Panc1 (cell line): Measurements from ENCODE around the gene MRNIP. TPM values are rescaled to one million over a fixed set of nuclear protein-coding genes. Genes with fewer than 3 reads are reported as not detected.

Experiments used
- ATAC-seq: fragments of 200-7000 bp; cut with Tn5 transposase; 2 replicates; pipeline ENCODE4 v1.9.1; 2020; ENCODE audit warnings: mild to moderate bottlenecking, moderate library complexity
- BruUV-seq: library from RNA; stranded (reverse); fragments of 400-500 nt; replicated peaks from 2 replicates; lab custom pipeline; 2021; lab: Mats Ljungman, UMichigan
- CTCF ChIA-PET: fragments of 300-600 bp; sonication (Branson Sonifier 250); formaldehyde crosslinking; loops from one replicate; lab custom pipeline; 2022; ENCODE audit warnings: antibody characterized with exemption; lab: Charles Lee
- POLR2A ChIA-PET: fragments of 300-600 bp; sonication (Branson Sonifier 250); formaldehyde crosslinking; loops from one replicate; lab custom pipeline; 2022; ENCODE audit warnings: antibody characterized with exemption; lab: Charles Lee
- DNase-seq: peaks from one replicate; pipeline ENCODE4 v3.0.0-alpha.2; 2010; ENCODE audit warnings: low read depth, low spot score
- H3K27ac ChIP-seq: 2 replicates; pipeline ENCODE4 v1.5.1; 2011; ENCODE audit warnings: mild to moderate bottlenecking, low read length, inconsistent platforms
- H3K27me3 ChIP-seq: fragments of 200-500 bp; sonication (Bioruptor generic); 2 replicates; pipeline ENCODE4 v1.6.0; 2014; ENCODE audit warnings: low read length, inconsistent platforms; ENCODE audit not compliant: control insufficient read depth, insufficient read depth
- H3K36me3 ChIP-seq: fragments of 200-500 bp; sonication (Bioruptor generic); 2 replicates; pipeline ENCODE4 v1.5.1; 2014; ENCODE audit warnings: inconsistent platforms, mild to moderate bottlenecking, low read length, moderate library complexity; ENCODE audit not compliant: control insufficient read depth, insufficient read depth
- H3K4me1 ChIP-seq: 2 replicates; pipeline ENCODE4 v1.5.1; 2011; ENCODE audit warnings: inconsistent platforms, mild to moderate bottlenecking, low read length, moderate library complexity; ENCODE audit not compliant: control insufficient read depth, insufficient read depth
- H3K4me3 ChIP-seq, 2 experiments: 2 replicates each; pipeline ENCODE4 v1.5.1; 2011 to 2012; ENCODE audit warnings: low read depth in 2 of 2, low read length in 2 of 2, mild to moderate bottlenecking in 2 of 2, inconsistent platforms in 1 of 2, moderate library complexity in 1 of 2
- H3K9me3 ChIP-seq: fragments of 200-500 bp; sonication (Bioruptor generic); 2 replicates; pipeline ENCODE4 v1.5.1; 2014; ENCODE audit warnings: low read depth, mild to moderate bottlenecking, inconsistent platforms, low read length, moderate library complexity; ENCODE audit not compliant: control insufficient read depth, insufficient read depth
- POLR2AphosphoS5 ChIP-seq: IDR thresholded peaks from 2 replicates; pipeline ENCODE4 v1.6.1; 2012; ENCODE audit warnings: mild to moderate bottlenecking, low read depth, low read length, moderate library complexity
- SIN3A ChIP-seq: IDR thresholded peaks from 2 replicates; pipeline ENCODE4 v1.6.1; 2012; ENCODE audit warnings: low read depth, mild to moderate bottlenecking, low read length, moderate library complexity, borderline replicate concordance; ENCODE audit not compliant: insufficient read depth
- TCF7L2 ChIP-seq: IDR thresholded peaks from 2 replicates; pipeline ENCODE4 v1.6.1; 2011; ENCODE audit warnings: mild to moderate bottlenecking, low read depth, low read length, inconsistent platforms
- in situ Hi-C: cut with HindIII; loops from 2 replicates; pipeline ENCODE4 v1.10.0; 2016; ENCODE audit warnings: low sequenced_read_pairs, low pct_unique_long_range_greater_than_20kb
- intact Hi-C: fragments of 100-400 bp; cut with micrococcal nuclease; formaldehyde crosslinking; loops from one replicate; pipeline ENCODE4 v1.10.0; 2022; ENCODE audit not compliant: unreplicated experiment
- total RNA-seq: library from RNA; stranded (reverse); gene quantifications from one replicate; pipeline ENCODE4 v1.2.1, GENCODE V29; 2021; ENCODE audit not compliant: unreplicated experiment
- TF ChIP-seq, protein P1 (sequence below): fragments of 450-650 bp; IDR thresholded peaks from 2 replicates; pipeline ENCODE4 v1.5.1; 2017; ENCODE audit warnings: mild to moderate bottlenecking
- TF ChIP-seq, protein P2 (sequence below), 2 experiments: IDR thresholded peaks; 2 replicates each; pipeline ENCODE4 v1.6.1; 2011 to 2012; ENCODE audit warnings: low read depth in 2 of 2, control low read depth in 1 of 2, low read length in 1 of 2, mild to moderate bottlenecking in 1 of 2, moderate library complexity in 1 of 2; ENCODE audit not compliant: insufficient read depth in 1 of 2

Gene MRNIP
- total RNA-seq, 1 experiment from 2014 or later = 33.0 TPM

DNA sequence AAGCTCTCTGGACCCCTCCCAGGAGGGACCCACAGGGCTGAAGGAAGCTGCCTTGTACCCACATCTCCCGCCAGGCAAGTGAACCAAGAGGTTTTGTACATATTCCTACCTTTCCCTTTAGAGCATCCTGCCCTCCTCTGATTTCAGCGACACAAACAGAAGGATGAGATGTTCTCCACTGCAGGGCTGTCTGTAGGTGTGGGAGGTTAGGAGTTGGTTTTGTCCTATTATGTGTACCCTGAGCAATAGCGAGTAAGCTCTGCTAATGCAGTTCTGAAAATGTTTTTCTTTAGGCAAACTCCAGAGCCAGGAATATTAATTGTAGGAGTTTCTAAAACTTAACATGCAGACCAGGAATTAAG is 24.9 kb downstream of the MRNIP start:
- intact Hi-C loops (no loop called here), in situ Hi-C loops (no loop called here)
- ChIA-PET CTCF (no interaction called here), POLR2A (no interaction called here)
- Histone ChIP-seq H3K36me3 (peaks cover 20% of the 10 kb centered on the region), H3K4me1 (peaks cover 44% of the 10 kb centered on the region), H3K4me3 (no peak overlapping the region), H3K27me3 (no peaks in the 10 kb centered on the region), H3K9me3 (no peaks in the 10 kb centered on the region), H3K27ac (no peak overlapping the region; the same call in 1 of the 2 replicates)
- TF ChIP-seq, protein P1, sequence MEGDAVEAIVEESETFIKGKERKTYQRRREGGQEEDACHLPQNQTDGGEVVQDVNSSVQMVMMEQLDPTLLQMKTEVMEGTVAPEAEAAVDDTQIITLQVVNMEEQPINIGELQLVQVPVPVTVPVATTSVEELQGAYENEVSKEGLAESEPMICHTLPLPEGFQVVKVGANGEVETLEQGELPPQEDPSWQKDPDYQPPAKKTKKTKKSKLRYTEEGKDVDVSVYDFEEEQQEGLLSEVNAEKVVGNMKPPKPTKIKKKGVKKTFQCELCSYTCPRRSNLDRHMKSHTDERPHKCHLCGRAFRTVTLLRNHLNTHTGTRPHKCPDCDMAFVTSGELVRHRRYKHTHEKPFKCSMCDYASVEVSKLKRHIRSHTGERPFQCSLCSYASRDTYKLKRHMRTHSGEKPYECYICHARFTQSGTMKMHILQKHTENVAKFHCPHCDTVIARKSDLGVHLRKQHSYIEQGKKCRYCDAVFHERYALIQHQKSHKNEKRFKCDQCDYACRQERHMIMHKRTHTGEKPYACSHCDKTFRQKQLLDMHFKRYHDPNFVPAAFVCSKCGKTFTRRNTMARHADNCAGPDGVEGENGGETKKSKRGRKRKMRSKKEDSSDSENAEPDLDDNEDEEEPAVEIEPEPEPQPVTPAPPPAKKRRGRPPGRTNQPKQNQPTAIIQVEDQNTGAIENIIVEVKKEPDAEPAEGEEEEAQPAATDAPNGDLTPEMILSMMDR = no peak
- TF ChIP-seq POLR2AphosphoS5 (no peak), SIN3A (no peak), TCF7L2 (no peak)
- TF ChIP-seq, protein P2, sequence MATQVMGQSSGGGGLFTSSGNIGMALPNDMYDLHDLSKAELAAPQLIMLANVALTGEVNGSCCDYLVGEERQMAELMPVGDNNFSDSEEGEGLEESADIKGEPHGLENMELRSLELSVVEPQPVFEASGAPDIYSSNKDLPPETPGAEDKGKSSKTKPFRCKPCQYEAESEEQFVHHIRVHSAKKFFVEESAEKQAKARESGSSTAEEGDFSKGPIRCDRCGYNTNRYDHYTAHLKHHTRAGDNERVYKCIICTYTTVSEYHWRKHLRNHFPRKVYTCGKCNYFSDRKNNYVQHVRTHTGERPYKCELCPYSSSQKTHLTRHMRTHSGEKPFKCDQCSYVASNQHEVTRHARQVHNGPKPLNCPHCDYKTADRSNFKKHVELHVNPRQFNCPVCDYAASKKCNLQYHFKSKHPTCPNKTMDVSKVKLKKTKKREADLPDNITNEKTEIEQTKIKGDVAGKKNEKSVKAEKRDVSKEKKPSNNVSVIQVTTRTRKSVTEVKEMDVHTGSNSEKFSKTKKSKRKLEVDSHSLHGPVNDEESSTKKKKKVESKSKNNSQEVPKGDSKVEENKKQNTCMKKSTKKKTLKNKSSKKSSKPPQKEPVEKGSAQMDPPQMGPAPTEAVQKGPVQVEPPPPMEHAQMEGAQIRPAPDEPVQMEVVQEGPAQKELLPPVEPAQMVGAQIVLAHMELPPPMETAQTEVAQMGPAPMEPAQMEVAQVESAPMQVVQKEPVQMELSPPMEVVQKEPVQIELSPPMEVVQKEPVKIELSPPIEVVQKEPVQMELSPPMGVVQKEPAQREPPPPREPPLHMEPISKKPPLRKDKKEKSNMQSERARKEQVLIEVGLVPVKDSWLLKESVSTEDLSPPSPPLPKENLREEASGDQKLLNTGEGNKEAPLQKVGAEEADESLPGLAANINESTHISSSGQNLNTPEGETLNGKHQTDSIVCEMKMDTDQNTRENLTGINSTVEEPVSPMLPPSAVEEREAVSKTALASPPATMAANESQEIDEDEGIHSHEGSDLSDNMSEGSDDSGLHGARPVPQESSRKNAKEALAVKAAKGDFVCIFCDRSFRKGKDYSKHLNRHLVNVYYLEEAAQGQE (IDR thresholded peaks at IDR 0.05; ENCODE audit: insufficient read depth in 1 of 2, low read depth in 2 of 2, low read length in 1 of 2) = no peak
- BruUV-seq = no TSS peak
- ATAC-seq = no peak
- no peak for DNase-seq

DNA sequence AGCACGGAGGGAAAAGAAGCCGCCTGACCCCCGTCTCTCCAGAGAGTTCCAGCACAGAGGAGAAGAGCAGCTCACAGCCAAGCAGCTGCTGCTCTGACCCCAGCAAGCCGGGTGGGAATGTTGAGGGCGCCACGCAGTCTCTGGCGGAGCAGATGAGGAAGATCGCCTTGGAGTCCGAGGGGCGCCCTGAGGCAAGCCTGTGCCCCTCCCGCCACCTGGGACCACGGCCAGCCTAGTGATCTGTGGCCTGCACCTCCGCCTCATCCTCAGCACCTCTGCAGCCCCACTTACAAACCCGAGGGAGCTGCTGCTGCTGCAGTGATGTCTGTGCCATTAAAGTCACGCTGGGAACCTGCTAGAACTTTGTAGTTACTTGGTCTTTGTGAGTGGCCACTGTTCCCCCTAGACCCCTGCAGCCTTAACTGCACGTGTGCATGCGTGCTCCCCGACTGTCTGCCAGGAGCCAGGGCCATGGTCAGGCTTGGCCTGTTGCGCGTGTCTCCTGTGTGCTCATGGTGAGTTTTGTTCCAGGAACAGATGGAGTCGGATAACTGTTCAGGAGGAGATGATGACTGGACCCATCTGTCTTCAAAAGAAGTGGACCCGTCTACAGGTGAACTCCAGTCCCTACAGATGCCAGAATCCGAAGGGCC is 25.4 kb downstream of the MRNIP start:
- POLR2A ChIA-PET = no interaction called here
- Histone ChIP-seq H3K36me3 (peaks cover 21% of the 10 kb centered on the region), H3K4me1 (peaks cover 49% of the 10 kb centered on the region), H3K9me3 (no peaks in the 10 kb centered on the region), H3K27ac (peak overlapping the region; percentile 25; the same call in 1 of the 2 replicates), H3K4me3 (no peak overlapping the region), H3K27me3 (no peaks in the 10 kb centered on the region)
- intact Hi-C loops = no loop called here
- CTCF ChIA-PET = interaction anchor here (0.6 kb wide), 1 partner anchor 143 kb away, joined by 5 read pairs; no protein-coding TSS in a partner anchor
- no peak for TF ChIP-seq TCF7L2
- peak; percentile 48; the same call in 1 of the 2 replicates for TF ChIP-seq POLR2AphosphoS5
- no peak for DNase-seq
- no TSS peak for BruUV-seq
- ATAC-seq = 0 out of 2 replicates have a peak, but pooled peaks have one; percentile 1
- in situ Hi-C loops = no loop called here
